ENCODE data around the gene SUOX. TPM values are rescaled to one million over a fixed set of nuclear protein-coding genes. Genes with fewer than 3 reads are reported as not detected.
"Not testable (repeated sequence)": the region's sequence is repeated elsewhere in the genome, so short reads cannot be mapped to it uniquely, and the experiment has no call there.

SUOX gene
- total RNA-seq, 1 donor from 2014 or later = 56.1 TPM

DNA sequence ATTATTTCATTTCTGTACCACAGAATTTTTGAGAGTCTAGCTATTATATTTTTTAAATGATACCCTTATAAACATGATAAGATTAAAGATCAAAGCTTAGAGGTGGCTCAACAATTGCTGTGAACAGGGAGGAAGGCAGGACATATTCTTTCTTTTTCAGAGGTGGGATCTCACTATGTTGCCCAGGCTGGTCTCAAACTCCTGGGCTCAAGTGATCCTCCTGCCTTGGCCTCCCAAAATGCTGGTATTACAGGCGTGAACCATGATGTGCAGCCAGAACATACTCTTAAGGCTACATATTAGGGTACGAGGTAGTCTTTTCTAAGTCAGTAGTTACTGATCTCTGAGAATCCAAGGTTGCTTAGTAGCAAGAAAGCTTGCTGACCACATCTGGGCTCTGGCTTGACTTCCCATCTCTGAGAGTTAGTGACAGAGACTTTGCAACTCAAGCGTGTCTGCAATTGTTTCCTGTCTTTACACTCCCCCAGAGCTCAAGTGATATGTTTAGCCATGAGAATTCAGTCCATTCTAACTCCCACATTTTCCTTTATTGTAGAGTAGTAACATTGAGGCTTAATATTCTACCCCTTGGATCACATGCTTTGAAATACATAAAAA, 14.6 kb upstream of the SUOX start:
- no peak for ATAC-seq

DNA sequence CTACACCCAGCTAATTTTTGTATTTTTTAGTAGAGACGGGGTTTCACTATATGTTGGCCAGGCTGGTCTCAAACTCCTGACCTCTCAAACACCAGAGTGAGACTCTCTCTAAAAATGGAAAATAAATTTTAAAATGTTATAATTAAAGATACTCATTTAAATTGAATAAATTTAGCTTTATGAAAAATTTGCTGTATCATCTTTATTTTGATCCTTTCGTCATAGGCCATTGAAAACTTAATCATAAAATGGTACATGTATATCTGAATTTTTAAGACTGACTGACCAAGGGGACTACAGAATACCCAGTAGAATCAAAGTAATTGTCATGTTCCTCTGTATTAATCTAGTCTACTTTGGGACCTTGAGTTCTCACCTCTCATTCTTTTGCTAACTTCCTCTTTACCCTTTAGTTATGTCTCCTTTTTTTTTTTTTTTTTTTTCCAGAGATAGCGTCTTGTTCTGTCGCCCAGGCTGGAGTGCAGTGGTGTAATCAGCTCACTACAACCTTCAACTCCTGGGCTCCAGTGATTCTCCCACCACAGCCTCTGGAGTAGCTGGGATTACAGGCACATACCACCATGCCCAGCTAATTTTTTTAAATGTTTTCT, 13.7 kb upstream of the SUOX start:
- DNase-seq (ENCODE audit: low spot score) (no peak), ATAC-seq (no peak)

More for the DNA sequence above, 14.6 kb upstream of the SUOX start:
- no peak for DNase-seq (ENCODE audit: low spot score)

DNA sequence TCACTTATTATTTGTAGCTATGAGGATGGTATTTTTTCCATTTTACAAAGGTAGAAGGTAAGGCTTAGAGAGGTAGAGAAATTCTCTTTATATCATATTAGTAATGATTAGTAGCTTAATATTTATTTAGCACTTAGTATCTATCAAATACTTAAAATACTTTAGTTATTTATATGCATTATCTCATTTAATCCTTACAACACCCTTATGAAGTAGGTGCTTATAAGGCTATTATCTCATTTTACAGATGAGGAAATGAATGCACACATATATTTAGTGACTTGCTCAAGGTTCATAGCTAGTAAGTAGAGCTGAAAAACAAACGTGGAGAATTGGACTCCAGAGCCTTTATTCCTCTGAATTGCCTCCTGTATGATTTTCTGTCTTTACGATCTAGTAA, 12.2 kb upstream of the SUOX start:
- no peak for ATAC-seq
- no peak for DNase-seq (ENCODE audit: low spot score)

GRCh38 chr12:55985341-55985740, 11.7 kb upstream of the SUOX start:
- ATAC-seq (no peak), DNase-seq (ENCODE audit: low spot score) (no peak)

DNA sequence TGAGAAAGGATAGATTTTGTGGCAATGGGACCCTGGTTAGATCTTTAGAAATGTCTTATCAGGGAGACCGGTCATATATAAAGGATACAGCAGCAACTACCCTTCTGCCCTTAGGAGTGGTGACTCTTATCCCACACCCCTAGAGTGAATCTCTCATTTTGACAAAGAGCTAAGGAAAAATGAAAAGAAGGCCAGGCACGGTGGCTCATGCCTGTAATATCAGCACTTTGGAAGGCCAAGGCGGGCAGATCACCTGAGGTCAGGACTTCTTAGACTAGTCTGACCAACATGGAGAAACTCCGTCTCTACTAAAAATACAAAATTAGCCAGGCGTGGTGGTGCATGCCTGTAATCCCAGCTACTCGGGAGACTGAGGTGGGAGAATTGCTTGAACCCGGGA, 11.1 kb upstream of the SUOX start:
- not testable (repeated sequence) for DNase-seq (ENCODE audit: low spot score); ATAC-seq

DNA sequence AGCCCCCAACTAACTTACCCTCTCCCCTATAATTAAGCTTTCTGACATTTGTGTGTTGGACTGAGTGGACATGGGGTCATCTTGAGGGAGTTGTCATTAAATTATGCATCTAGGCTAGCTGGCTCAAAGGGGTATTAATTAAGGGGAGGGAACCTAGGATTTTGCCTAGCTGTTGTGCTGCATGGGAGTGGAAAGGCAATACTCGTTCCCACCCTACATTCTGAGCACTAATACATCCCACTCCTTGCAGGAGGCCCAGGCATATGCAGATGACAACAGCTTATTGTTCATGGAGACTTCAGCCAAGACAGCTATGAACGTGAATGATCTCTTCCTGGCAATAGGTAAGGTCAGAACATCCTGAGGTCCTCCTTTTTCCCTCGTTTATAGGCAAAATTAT, 6.0 kb upstream of the SUOX start:
- DNase-seq (ENCODE audit: low spot score) (no peak), ATAC-seq (no peak)

DNA sequence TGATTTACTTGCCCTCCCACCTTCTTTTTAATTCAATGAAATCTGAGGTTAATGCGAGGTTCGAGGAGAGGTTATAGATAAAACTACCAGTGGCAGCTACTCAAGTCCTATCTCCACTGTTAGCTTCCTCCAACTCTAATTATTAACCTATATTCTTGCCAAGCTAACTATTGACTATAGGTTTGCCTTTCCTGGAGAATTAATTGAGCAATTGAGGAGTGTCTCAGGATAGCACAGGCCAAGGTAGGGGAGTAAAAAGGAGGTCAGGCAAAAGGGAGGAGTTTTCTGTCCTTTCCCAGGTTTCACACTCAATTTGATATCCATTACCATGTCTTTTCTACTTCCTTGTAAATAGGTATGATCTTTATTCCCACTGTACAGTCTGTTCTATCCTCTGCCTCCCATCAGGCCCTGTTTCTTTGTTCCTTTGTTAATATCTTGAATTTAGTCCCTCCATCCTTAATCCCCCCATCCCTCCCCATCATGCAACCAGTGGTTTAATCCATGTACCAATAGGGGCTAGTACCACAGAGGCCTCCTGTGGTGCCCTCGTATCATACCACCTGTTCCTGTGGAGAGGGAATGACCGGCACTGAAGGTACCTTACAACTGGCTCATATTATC, 3.7 kb upstream of the SUOX start:
- no peak for ATAC-seq

GRCh38 chr12:55995366-55995765, 1.7 kb upstream of the SUOX start:
- ATAC-seq (peak; percentile 4), DNase-seq (ENCODE audit: low spot score) (no peak)

More for the DNA sequence above, 3.7 kb upstream of the SUOX start:
- no peak for DNase-seq (ENCODE audit: low spot score)

DNA sequence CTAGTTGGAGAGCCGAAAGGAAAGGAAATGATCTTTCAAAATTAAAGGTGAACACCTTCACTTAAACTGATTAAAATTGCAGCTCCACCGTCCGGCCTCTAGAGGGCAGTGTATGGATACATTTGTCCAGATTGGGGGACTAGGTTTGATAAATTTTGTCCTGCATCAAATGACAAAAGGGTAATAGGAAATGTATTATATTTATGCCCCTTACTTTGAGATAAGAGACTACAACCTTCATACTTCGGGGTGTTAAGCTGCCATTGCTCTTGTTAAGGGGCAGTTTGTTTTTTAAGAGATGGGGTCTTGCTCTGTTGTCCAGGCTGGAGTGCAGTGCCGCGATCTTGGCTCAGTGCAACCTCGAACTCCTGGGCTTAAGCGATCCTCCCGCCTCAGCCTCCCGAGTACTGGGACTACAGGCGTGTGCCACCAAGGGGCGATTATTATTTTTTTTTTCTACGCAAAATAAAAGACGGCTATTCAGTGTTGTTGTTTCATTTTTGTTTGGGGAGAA, 818 bp upstream of the SUOX start:
- ATAC-seq (peak; percentile 59), DNase-seq (ENCODE audit: low spot score) (peak; percentile 64)

- peak; percentile 49 for ATAC-seq
- no peak for DNase-seq (ENCODE audit: low spot score)
Measured at GRCh38 chr12:55997535-55997859, 421 bp downstream of the SUOX start.

GRCh38 chr12:55999522-55999921, 2.4 kb downstream of the SUOX start:
- DNase-seq (ENCODE audit: low spot score); ATAC-seq: not testable (repeated sequence)

DNA sequence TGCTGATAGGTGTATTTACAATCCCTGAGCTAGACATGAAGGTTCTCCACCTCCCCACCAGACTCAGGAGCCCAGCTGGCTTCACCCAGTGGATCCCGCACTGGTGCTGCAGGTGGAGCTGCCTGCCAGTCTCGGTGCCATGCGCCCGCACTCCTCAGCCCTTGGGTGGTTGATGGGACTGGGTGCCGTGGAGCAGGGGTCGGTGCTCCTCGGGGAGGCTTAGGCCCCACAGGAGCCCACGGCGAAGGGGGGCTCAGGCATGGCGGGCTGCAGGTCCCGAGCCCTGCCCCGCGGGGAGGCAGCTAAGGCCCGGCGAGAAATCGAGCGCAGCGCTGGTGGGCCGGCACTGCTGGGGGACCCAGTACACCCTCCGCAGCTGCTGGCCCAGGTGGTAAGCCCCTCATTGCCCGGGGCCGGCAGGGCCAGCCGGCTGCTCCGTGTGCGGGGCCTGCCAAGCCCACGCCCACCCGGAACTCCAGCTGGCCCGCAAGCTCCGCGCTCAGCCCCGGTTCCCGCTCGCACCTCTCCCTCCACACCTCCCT, 3.0 kb downstream of the SUOX start:
- not testable (repeated sequence) for DNase-seq (ENCODE audit: low spot score); ATAC-seq

- ATAC-seq (peak; percentile 29), DNase-seq (ENCODE audit: low spot score) (no peak)
Measured at GRCh38 chr12:56001487-56002100, 4.5 kb downstream of the SUOX start.

DNA sequence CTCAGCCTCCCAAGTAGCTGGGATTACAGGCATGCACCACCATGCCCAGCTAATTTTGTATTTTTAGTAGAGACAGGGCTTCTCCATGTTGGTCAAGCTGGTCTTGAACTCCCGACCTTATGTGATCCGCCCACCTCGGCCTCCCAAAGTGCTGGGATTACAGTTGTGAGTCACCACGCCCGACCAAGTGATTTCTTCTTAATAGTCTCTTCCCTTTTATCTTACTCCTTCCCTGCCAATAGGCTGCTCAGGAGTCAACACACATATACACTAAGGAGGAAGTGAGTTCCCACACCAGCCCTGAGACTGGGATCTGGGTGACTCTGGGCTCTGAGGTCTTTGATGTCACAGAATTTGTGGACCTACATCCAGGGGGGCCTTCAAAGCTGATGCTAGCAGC, 6.3 kb downstream of the SUOX start:
- DNase-seq (ENCODE audit: low spot score); ATAC-seq: not testable (repeated sequence)

DNA sequence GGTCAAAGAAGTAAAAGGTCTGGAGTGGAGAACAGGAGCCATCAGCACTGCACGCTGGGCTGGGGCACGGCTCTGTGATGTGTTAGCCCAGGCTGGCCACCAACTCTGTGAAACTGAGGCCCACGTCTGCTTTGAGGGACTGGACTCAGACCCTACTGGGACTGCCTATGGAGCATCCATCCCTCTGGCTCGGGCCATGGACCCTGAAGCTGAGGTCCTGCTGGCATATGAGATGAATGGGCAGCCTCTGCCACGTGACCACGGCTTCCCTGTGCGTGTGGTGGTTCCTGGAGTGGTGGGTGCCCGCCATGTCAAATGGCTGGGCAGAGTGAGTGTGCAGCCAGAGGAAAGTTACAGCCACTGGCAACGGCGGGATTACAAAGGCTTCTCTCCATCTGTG, 7.1 kb downstream of the SUOX start:
- ATAC-seq = no peak
- DNase-seq (ENCODE audit: low spot score) = no peak

- DNase-seq (ENCODE audit: low spot score) (peak; percentile 66), ATAC-seq (peak; percentile 85)
Measured at GRCh38 chr12:56007564-56008559, 10.8 kb downstream of the SUOX start.

DNA sequence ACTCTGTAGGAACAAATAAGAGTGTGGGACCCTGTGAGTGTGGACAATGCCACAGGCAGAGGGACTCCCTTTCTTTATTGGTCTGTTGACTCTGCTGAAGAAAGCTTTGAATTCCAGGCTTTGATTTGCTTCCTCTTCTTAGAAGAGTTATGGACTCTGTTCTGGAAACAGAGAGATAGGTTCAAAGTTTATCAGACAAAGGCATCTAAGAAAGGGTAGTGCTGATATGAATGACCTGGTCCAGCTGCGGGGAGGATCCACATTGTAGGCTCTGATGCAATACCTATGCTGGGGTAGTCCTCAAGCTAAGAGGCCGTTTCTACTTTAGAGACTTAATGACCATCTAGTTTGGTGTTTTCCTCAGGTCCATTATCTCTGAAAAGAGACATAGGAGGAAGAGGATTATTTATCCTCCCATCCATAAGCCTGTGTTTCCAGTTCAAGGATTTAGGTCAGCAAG, 13.1 kb downstream of the SUOX start:
- DNase-seq (ENCODE audit: low spot score) (no peak), ATAC-seq (no peak)

DNA sequence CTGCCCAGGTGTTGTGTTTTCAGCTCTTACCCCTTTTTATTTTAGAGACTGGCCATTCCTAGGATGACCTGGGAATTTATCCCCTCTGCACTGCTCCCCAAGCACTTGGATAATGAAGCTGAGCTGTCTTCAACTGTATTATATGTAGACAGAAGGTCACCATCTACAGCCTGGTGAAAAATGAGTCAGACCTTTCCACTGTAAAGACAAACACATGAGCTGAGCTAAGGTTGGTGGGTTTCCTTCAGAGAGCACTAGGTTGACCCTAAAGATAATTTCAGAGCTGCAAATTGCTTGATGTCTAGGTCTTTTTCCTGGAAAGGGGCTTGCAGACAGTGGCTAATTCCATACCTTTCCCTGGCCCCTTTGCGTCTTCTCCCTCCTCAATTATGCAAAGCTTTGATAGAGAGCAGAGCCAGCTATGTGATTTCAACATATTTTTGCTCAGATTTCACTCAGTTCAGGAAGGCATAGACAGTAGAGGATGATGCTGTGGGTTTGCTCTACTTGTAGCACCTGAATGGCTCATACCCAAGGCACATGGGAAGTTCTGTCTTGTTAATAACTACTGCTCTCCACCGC, 14.5 kb downstream of the SUOX start:
- ATAC-seq (no peak), DNase-seq (ENCODE audit: low spot score) (no peak)

- ATAC-seq (peak; percentile 78), DNase-seq (ENCODE audit: low spot score) (no peak)
Measured at GRCh38 chr12:56013482-56013881, 16.4 kb downstream of the SUOX start.

- no peak for ATAC-seq
- no peak for DNase-seq (ENCODE audit: low spot score)
Measured at GRCh38 chr12:56014205-56014604, 17.1 kb downstream of the SUOX start.

Measured in left lobe of liver (tissue), 2 donors.